NB4 (cell line): Measurements from ENCODE around the gene TMC7.

Experiments
- MYC ChIP-seq: IDR thresholded peaks from 2 replicates; pipeline ENCODE4 v1.6.1; 2011; ENCODE audit warnings: low read depth, low read length
- POLR2A ChIP-seq: IDR thresholded peaks from 2 replicates; pipeline ENCODE4 v1.6.1; 2011; ENCODE audit warnings: mild to moderate bottlenecking; ENCODE audit not compliant: insufficient read length; ENCODE audit errors: extremely low read depth
- TF ChIP-seq, protein P1 (sequence below): IDR thresholded peaks from one replicate; pipeline ENCODE4 v1.5.1; 2012; ENCODE audit warnings: low read depth, low read length
- TF ChIP-seq, protein P2 (sequence below): IDR thresholded peaks from 2 replicates; pipeline ENCODE4 v1.6.1; 2011; ENCODE audit warnings: low read depth, low read length

DNA sequence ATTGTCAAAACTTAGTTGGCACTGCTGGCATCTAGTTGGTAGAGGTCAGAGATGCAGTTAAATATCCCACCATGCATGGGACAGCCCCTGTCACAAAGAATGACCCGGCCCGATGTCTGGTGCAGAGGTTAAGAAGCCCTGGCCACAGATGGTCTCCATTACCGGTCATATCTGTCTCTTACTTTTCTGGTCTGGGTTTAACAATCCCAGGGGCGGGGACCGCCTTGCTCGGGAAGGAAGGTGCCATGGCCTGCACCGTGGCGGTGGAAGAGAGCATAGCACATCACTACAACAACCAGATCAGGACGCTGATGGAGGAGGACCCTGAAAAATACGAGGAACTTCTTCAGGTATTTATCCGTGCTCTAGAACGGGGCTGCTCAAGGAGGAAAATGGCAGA, 91.8 kb downstream of the TMC7 start:
- TF ChIP-seq, protein P1, sequence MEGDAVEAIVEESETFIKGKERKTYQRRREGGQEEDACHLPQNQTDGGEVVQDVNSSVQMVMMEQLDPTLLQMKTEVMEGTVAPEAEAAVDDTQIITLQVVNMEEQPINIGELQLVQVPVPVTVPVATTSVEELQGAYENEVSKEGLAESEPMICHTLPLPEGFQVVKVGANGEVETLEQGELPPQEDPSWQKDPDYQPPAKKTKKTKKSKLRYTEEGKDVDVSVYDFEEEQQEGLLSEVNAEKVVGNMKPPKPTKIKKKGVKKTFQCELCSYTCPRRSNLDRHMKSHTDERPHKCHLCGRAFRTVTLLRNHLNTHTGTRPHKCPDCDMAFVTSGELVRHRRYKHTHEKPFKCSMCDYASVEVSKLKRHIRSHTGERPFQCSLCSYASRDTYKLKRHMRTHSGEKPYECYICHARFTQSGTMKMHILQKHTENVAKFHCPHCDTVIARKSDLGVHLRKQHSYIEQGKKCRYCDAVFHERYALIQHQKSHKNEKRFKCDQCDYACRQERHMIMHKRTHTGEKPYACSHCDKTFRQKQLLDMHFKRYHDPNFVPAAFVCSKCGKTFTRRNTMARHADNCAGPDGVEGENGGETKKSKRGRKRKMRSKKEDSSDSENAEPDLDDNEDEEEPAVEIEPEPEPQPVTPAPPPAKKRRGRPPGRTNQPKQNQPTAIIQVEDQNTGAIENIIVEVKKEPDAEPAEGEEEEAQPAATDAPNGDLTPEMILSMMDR, result no peak
- TF ChIP-seq, protein P2, sequence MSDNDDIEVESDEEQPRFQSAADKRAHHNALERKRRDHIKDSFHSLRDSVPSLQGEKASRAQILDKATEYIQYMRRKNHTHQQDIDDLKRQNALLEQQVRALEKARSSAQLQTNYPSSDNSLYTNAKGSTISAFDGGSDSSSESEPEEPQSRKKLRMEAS, result no peak
- TF ChIP-seq POLR2A (no peak), MYC (no peak)
